B cell (primary cell): ENCODE results near the gene CDC42. TPM values are rescaled to one million over a fixed set of nuclear protein-coding genes. Genes with fewer than 3 reads are reported as not detected.
"Not testable (repeated sequence)": the region's sequence is repeated elsewhere in the genome, so short reads cannot be mapped to it uniquely, and the experiment has no call there.

Source experiments
- ATAC-seq: fragments of 200-7000 bp; cut with Tn5 transposase; one replicate; pipeline ENCODE4 v1.10.0; 2021; ENCODE audit warnings: low read depth, mild to moderate bottlenecking, moderate number of reproducible peaks, moderate library complexity
- CTCF ChIA-PET: fragments of 350-600 bp; sonication (Branson Sonifier 250); formaldehyde crosslinking; loops from one replicate; lab custom pipeline; 2021; ENCODE audit warnings: antibody characterized with exemption, inconsistent platforms; lab: Charles Lee
- POLR2A ChIA-PET: fragments of 350-600 bp; sonication (Branson Sonifier 250); formaldehyde crosslinking; loops from one replicate; lab custom pipeline; 2021; ENCODE audit warnings: antibody characterized with exemption; lab: Charles Lee
- DNase-seq: peaks from one replicate; pipeline ENCODE4 v3.0.0; 2013
- H2AFZ ChIP-seq: 2 replicates; pipeline ENCODE4 v1.6.1; 2012; ENCODE audit warnings: mild to moderate bottlenecking, low read depth, low read length; ENCODE audit not compliant: insufficient read depth, poor library complexity, severe bottlenecking
- H3K27ac ChIP-seq, 2 donors: 1 replicate in 1 of 2; 2 replicates in 1 of 2; pipeline ENCODE4 v1.5.1; 2012 to 2013; ENCODE audit warnings: low read length in 2 of 2, mild to moderate bottlenecking in 2 of 2, moderate library complexity in 1 of 2
- H3K27me3 ChIP-seq, 4 experiments: fragments of 200-600 bp in 1 of 4; sonication (generic) in 1 of 4; replicated peaks in 1 of 4; 1 replicate in 2 of 4; 2 replicates in 2 of 4; pipeline versions ENCODE4 v1.6.1 to v1.7.0; 2013 to 2016; ENCODE audit warnings: low read length in 3 of 4, mild to moderate bottlenecking in 2 of 4, mixed read lengths in 1 of 4, moderate library complexity in 1 of 4; ENCODE audit not compliant: insufficient read depth in 4 of 4, control insufficient read depth in 3 of 4; ENCODE audit errors: control extremely low read depth in 1 of 4
- H3K36me3 ChIP-seq, 2 experiments: replicated peaks in 1 of 2; 1 replicate in 1 of 2; 2 replicates in 1 of 2; pipeline versions ENCODE4 v1.6.1 to v1.7.1; 2013; ENCODE audit warnings: low read length in 1 of 2; ENCODE audit not compliant: insufficient read depth in 2 of 2, control insufficient read depth in 1 of 2; ENCODE audit errors: control extremely low read depth in 1 of 2, extremely low read depth in 1 of 2
- H3K4me1 ChIP-seq, 2 donors: fragments of 200-600 bp in 1 of 2; sonication (generic) in 1 of 2; 1 replicate in 1 of 2; 2 replicates in 1 of 2; pipeline versions ENCODE4 v1.5.1 to v1.6.1; 2013 to 2017; ENCODE audit warnings: low read length in 2 of 2; ENCODE audit not compliant: control insufficient read depth in 2 of 2, insufficient read depth in 2 of 2
- H3K4me2 ChIP-seq: replicated peaks from 2 replicates; pipeline ENCODE3; 2012; ENCODE audit warnings: mild to moderate bottlenecking, low read depth, low read length; ENCODE audit not compliant: poor library complexity, severe bottlenecking
- H3K4me3 ChIP-seq, 5 experiments: fragments of 200-600 bp in 1 of 5; sonication (generic) in 1 of 5; 1 replicate in 3 of 5; 2 replicates in 2 of 5; pipeline versions ENCODE4 v1.5.1 to v1.7.0; 2011 to 2016; ENCODE audit warnings: low read length in 4 of 5, mild to moderate bottlenecking in 4 of 5, low read depth in 2 of 5, control low read depth in 1 of 5, moderate library complexity in 1 of 5; ENCODE audit not compliant: insufficient read depth in 1 of 5; ENCODE audit errors: control extremely low read depth in 1 of 5, extremely low read depth in 1 of 5
- H3K79me2 ChIP-seq: fragments of 200-600 bp; sonication (generic); one replicate; pipeline ENCODE4 v1.6.0; 2016; ENCODE audit warnings: low read length; ENCODE audit not compliant: control insufficient read depth, insufficient read depth
- H3K9ac ChIP-seq: fragments of 200-600 bp; sonication (generic); 2 replicates; pipeline ENCODE4 v1.6.1; 2017; ENCODE audit warnings: mild to moderate bottlenecking, low read length, moderate library complexity
- H3K9me3 ChIP-seq, 3 donors: one replicate each; pipeline versions ENCODE4 v1.6.1 to v1.7.1; 2013; ENCODE audit warnings: low read length in 2 of 3; ENCODE audit not compliant: control insufficient read depth in 2 of 3, insufficient read depth in 1 of 3; ENCODE audit errors: control extremely low read depth in 1 of 3
- H4K20me1 ChIP-seq: 2 replicates; pipeline ENCODE4 v1.6.0; 2012; ENCODE audit warnings: mild to moderate bottlenecking, low read length; ENCODE audit not compliant: insufficient read depth, control insufficient read depth, poor library complexity, severe bottlenecking
- H3K27ac Mint-ChIP-seq: one replicate; pipeline ENCODE4 v1.8.0; 2021; ENCODE audit warnings: mixed read lengths
- H3K27me3 Mint-ChIP-seq: one replicate; pipeline ENCODE4 v1.8.0; 2021; ENCODE audit warnings: mixed read lengths
- H3K4me1 Mint-ChIP-seq: one replicate; pipeline ENCODE4 v1.8.0; 2021; ENCODE audit warnings: mixed read lengths
- H3K4me3 Mint-ChIP-seq: one replicate; pipeline ENCODE4 v1.8.0; 2021; ENCODE audit warnings: mixed read lengths
- H3K9me3 Mint-ChIP-seq: one replicate; pipeline ENCODE4 v1.8.0; 2022; ENCODE audit warnings: mixed read lengths; ENCODE audit not compliant: insufficient read depth
- WGBS: methylation state at CpG from one replicate; pipeline ENCODE4 v1.1.5; 2013; ENCODE audit warnings: missing lambda C conversion rate; ENCODE audit not compliant: insufficient coverage; 5-methylcytosine and 5-hydroxymethylcytosine counted together
- intact Hi-C: fragments of 100-400 bp; cut with micrococcal nuclease; formaldehyde crosslinking; loops from one replicate; pipeline ENCODE4 v1.10.0; 2022
- polyA plus RNA-seq: library from polyadenylated mRNA; depleted of rRNA; stranded (reverse); fragments of >200 nt; gene quantifications from 2 replicates; pipeline ENCODE4 v1.2.3, GENCODE V29; 2012
- total RNA-seq, 2 donors: library from RNA; stranded (reverse); fragments of 120-200 nt in 1 of 2; gene quantifications; 1 replicate in 1 of 2; 2 replicates in 1 of 2; pipeline versions ENCODE4 v1.2.3 to v1.2.4, GENCODE V29; 2013 to 2022

The CDC42 gene
- total and polyA plus RNA-seq, 2 donors (not counting 1 experiment from before 2014, with no cell fraction given) = 111 to 202 TPM

GRCh38 chr1:22012752-22013151, 39.8 kb upstream of the CDC42 start:
- CTCF ChIA-PET, intact Hi-C loops: not testable (repeated sequence)

GRCh38 chr1:22014575-22015206, 37.8 kb upstream of the CDC42 start:
- POLR2A ChIA-PET = not testable (repeated sequence)

More at GRCh38 chr1:22012752-22013151, 39.8 kb upstream of the CDC42 start:
- H3K4me3 ChIP-seq, H3K27ac ChIP-seq, H3K4me1 ChIP-seq, H3K9me3 ChIP-seq, DNase-seq, H3K36me3 ChIP-seq, H3K27me3 Mint-ChIP-seq, H3K9ac ChIP-seq, H2AFZ ChIP-seq, POLR2A ChIA-PET, H3K79me2 ChIP-seq, H3K4me2 ChIP-seq, H3K4me1 Mint-ChIP-seq, H3K4me3 Mint-ChIP-seq, H3K27ac Mint-ChIP-seq, H3K9me3 Mint-ChIP-seq, H4K20me1 ChIP-seq, ATAC-seq, H3K27me3 ChIP-seq: not testable (repeated sequence)
- no CpG with 5 or more reads among the region's 4 CpGs for WGBS

More at GRCh38 chr1:22014575-22015206, 37.8 kb upstream of the CDC42 start:
- H3K9me3 Mint-ChIP-seq, H3K9me3 ChIP-seq, H3K4me3 ChIP-seq, CTCF ChIA-PET, H3K79me2 ChIP-seq, H3K4me2 ChIP-seq, H3K9ac ChIP-seq, H3K27me3 Mint-ChIP-seq, H3K4me3 Mint-ChIP-seq, H3K27ac Mint-ChIP-seq, ATAC-seq, H2AFZ ChIP-seq, DNase-seq, H4K20me1 ChIP-seq, H3K27ac ChIP-seq, intact Hi-C loops, H3K27me3 ChIP-seq, H3K36me3 ChIP-seq: not testable (repeated sequence)
- WGBS = 94% methylated on average over 5 of the region's 13 CpGs
- peaks cover 11% of the 10 kb centered on the region in 2 donors for H3K4me1 ChIP-seq
- H3K4me1 Mint-ChIP-seq = peaks cover 13% of the 10 kb centered on the region
